Astrocyte (in vitro differentiated cells and primary cell): Measurements from ENCODE around the gene CADPS.

Experiments
- EZH2 ChIP-seq: IDR thresholded peaks from 2 replicates; pipeline ENCODE4 v1.6.1; 2012; ENCODE audit warnings: mild to moderate bottlenecking, low read length, inconsistent platforms; ENCODE audit not compliant: insufficient read depth
- TF ChIP-seq, protein P1 (sequence below): IDR thresholded peaks from 2 replicates; pipeline ENCODE4 v1.5.1; 2011; ENCODE audit warnings: low read depth, mild to moderate bottlenecking, inconsistent platforms, low read length, moderate library complexity; ENCODE audit not compliant: insufficient read depth

DNA sequence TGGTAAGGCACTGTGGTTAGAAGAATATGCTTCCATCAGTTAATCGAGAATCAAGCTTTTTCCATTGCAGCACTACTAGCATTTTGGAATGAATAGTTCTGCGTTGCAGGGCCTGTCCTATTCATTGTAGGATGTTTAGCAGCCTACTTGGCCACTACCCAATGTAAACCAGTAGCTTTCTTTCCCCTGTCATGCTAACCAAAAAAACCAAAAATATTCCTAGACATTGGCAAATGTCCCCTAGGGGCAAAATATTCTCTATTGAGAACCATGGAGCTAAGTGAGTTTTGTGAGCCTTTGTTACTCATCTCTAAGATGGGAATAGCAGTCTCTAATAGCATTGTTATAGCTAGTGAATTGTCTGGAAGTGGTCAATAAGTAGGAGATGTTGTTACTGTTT lies 187.2 kb downstream of the CADPS start:
- no peak for TF ChIP-seq EZH2
- TF ChIP-seq, protein P1, sequence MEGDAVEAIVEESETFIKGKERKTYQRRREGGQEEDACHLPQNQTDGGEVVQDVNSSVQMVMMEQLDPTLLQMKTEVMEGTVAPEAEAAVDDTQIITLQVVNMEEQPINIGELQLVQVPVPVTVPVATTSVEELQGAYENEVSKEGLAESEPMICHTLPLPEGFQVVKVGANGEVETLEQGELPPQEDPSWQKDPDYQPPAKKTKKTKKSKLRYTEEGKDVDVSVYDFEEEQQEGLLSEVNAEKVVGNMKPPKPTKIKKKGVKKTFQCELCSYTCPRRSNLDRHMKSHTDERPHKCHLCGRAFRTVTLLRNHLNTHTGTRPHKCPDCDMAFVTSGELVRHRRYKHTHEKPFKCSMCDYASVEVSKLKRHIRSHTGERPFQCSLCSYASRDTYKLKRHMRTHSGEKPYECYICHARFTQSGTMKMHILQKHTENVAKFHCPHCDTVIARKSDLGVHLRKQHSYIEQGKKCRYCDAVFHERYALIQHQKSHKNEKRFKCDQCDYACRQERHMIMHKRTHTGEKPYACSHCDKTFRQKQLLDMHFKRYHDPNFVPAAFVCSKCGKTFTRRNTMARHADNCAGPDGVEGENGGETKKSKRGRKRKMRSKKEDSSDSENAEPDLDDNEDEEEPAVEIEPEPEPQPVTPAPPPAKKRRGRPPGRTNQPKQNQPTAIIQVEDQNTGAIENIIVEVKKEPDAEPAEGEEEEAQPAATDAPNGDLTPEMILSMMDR = no peak
